GM21360 (cell line): ENCODE measurements around the gene STARD8.
"Not testable (repeated sequence)": the region's sequence is repeated elsewhere in the genome, so short reads cannot be mapped to it uniquely, and the experiment has no call there.

Experiments
- ATAC-seq: cut with Tn5 transposase; IDR thresholded peaks from one replicate; pipeline ENCODE4 v1.9.1; 2021; ENCODE audit warnings: mild to moderate bottlenecking, moderate library complexity; ENCODE audit not compliant: unreplicated experiment

STARD8 gene

GRCh38 chrX:68717196-68717595 is 69.7 kb downstream of the STARD8 start:
- no peak for ATAC-seq

DNA sequence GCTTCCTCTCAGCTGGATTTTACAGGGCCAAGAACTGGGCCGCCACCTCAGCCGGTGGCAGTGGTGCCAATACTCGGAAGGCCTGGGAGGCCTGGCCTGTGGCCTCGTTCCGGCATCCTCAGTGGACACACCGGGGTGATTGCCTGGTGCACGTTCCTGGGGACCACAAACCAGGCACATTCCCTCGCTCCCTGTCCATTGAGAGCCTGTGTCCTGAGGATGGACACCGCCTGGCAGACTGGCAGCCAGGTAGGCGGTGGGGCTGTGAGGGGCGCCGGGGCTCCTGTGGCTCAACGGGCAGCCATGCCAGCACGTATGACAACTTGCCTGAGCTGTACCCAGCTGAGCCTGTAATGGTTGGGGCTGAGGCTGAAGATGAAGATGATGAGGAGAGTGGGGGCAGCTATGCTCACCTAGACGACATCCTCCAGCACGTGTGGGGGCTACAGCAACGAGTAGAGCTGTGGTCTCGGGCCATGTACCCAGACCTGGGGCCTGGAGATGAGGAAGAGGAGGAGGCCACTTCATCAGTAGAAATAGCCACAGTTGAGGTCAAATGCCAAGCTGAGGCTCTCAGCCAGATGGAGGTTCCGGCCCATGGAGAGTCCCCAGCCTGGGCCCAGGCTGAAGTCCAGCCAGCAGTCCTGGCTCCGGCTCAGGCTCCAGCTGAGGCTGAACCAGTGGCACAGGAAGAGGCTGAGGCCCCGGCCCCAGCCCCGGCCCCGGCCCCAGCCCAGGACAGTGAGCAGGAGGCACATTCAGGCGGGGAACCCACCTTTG is 70.4 kb downstream of the STARD8 start:
- ATAC-seq = no peak

DNA sequence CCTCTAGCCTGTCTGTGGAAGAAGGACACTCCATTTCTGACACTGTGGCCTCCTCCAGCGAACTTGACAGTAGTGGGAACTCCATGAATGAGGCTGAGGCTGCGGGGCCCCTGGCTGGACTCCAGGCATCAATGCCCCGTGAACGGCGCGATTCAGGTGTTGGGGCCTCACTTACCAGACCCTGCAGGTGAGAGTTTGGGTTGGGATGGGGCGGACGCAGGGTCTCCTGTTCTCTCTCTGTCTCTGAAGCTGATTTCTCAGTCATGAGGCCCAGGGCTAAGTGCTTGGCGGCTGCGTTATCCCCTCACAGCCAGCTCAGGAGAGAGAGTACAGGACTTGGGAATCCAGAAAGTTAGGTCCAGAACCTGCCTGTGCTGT is 71.0 kb downstream of the STARD8 start:
- ATAC-seq = no peak

GRCh38 chrX:68719181-68719903 is 71.9 kb downstream of the STARD8 start:
- no peak for ATAC-seq

DNA sequence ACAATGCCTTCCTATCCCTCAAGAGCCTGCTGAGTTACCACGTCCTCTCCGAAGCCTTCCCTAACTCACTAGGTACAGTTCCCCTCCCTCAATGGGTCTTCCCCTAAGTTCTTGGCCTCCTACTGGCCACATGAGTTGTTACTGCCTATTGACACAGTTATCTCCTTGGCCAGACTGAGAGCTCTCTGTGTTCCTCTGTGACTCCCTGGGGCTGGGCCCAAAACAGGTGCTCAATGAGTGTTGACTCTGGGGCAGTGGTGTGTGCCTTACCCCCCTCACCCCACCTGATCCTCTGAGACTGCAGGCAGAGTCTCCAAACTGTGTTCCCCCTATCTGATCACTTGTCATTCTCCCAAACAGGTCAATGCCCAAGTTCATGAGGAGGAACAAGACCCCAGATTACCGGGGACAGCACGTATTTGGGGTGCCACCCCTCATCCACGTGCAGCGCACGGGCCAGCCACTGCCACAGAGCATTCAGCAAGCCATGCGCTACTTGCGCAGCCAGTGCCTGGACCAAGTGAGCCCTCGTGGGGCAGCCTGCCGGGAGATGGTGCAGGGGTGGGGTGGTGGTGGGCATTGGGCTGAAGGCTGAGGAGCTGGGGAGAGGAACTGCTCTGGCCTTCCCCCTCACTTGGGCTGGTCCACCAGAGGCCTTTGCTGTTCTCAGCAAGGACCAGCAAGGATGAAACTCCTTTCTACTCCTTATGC is 72.6 kb downstream of the STARD8 start:
- ATAC-seq = peak; percentile 47

DNA sequence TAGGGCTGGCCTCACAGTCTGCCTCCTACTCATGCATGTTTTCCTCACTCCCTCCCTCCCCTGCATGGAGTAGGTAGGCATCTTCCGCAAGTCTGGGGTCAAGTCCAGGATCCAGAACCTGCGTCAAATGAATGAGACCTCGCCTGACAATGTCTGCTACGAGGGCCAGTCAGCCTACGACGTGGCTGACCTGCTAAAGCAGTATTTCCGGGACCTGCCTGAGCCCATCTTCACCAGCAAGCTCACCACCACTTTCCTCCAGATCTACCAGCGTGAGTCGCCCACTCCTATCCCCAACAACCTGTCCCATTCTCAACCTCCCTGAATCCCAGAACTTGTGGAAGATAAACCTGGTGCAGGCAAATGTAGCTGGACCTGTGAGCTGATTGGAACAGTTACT is 73.4 kb downstream of the STARD8 start:
- ATAC-seq = no peak

DNA sequence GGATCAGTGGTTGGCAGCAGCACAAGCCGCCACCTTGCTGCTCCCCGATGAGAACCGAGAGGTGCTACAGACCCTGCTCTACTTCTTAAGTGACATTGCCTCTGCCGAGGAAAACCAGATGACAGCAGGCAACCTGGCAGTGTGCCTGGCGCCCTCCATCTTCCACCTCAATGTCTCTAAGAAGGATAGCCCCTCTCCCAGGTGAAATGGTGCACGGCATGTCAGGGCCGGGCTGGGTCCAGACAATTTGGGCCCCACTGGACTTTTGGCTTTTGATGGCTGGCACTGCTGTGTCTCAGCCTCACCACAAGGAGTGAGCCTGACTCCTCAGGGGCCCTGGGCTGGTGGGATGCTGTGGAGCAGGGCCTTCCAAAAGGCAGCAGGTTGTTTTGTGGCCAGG is 74.1 kb downstream of the STARD8 start:
- ATAC-seq = no peak

DNA sequence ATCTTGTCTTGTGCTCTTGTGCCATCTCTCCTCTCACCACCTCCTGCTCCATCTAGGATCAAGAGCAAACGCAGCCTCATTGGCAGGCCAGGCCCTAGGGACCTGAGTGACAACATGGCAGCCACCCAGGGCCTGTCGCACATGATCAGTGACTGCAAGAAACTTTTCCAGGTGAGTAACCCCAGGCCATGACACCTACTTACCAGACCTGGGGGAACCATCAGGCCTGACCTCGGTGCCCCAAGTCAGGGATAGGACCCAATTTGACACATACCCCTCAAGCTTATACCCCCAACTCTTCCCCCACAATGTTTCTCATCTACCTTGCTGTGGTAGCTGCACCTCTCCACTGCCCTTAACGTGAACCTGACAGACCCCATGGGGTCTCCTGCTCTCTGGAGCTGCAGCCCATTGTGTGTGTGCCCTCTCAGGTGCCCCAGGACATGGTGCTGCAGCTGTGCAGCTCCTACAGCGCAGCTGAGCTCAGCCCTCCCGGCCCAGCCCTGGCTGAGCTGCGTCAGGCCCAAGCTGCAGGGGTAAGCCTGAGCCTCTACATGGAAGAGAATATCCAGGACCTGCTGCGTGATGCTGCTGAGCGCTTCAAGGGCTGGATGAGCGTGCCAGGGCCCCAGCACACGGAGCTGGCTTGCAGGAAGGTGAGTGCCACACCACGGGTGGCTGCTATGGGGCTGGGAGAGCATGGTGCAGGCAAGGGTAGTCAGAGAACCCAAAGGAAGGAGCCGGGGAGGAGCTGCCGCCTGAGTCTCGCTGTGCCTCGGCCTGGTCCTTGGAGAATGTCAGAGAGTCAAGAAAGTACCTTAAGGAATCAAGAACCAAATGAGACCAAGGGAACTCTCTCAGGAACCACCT is 74.8 kb downstream of the STARD8 start:
- no peak for ATAC-seq

- ATAC-seq = no peak
These were observed 76.2 kb downstream of the STARD8 start for GRCh38 chrX:68723491-68724155.

DNA sequence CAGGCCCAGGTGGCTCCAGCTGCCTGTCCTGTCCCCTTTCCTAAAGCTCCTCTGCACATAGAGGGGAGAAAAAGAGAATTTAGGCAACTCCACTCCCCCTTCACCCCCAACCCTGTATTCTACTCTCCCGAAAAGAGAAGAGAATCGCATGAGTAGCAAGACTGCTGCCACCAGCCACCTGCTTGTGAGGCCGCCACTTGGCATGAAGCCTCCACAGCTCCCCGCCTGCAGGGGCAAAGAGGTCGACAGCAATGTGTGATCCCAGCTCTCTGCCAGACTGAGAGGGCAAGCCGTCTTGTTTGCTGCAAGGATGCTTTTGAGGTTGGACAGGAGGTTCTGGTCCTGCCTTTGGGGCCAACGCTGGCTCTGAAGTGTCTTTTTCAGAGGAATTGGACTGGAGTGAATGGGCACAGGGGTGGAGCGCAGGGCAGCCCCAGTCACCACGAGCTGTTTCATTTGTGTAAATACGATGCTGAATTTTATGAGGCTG is 77.1 kb downstream of the STARD8 start:
- no peak for ATAC-seq

GRCh38 chrX:68725756-68726365 is 78.4 kb downstream of the STARD8 start:
- no peak for ATAC-seq

GRCh38 chrX:68726366-68726765 is 78.9 kb downstream of the STARD8 start:
- ATAC-seq = no peak

GRCh38 chrX:68727696-68728095 is 80.2 kb downstream of the STARD8 start:
- ATAC-seq = no peak

- no peak for ATAC-seq
These were observed 80.7 kb downstream of the STARD8 start for GRCh38 chrX:68728186-68728585.

- no peak for ATAC-seq
These were observed 83.8 kb downstream of the STARD8 start for GRCh38 chrX:68731254-68731653.

DNA sequence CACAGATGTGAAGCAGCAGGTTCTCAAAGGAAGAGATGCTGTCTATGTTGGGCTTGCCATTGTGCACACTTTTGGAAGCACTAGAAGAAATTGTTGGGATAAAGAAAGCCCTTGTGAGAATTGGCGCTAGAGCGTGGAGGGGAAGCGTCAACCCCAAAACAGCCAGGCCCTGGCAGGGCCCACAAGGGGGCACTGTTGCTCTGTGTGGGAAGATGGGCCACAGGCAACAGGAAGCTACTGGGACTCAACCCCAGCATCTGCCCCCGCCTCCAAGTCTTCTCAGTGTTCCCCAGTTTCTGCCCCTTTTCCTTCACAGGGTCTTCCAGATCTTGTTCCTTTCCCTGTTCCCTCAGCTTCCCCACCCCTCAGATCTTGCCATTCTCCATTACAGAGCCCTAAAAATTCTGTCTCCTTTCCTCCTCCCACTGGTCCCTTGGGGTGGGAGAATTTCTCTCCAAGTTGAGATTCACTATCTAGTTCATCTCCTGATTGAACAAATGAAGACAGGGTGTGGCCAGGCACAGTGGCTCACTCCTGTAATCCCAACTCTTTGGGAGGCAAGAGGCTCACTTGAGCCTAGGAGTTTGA is 85.5 kb downstream of the STARD8 start:
- ATAC-seq = no peak

GRCh38 chrX:68735266-68735665 is 87.8 kb downstream of the STARD8 start:
- ATAC-seq = no peak

DNA sequence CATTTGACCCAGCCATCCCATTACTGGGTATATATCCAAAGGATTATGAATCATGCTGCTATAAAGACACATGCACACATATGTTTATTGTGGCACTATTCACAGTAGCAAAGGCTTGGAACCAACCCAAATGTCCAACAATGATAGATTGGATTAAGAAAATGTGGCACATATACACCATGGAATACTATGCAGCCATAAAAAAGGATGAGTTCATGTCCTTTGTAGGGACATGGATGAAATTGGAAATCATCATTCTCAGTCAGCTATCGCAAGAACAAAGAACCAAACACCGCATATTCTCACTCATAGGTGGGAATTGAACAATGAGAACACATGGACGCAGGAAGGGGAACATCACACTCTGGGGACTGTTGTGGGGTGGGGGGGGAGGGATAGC is 94.4 kb downstream of the STARD8 start:
- ATAC-seq = not testable (repeated sequence)

- no peak for ATAC-seq
These were observed 96.3 kb downstream of the STARD8 start for GRCh38 chrX:68743754-68744153.
